D721Med (cell line): Measurements from ENCODE around the gene SLC9A9.

Source experiments
- DNase-seq: peaks from one replicate; pipeline ENCODE4 v3.0.0; 2011; ENCODE audit warnings: low spot score; ENCODE audit not compliant: insufficient read length
- FAIRE-seq: peaks from 2 replicates; lab custom pipeline; 2011; peaks lifted over from hg19 to GRCh38; lab: Jason Lieb, UNC
- TF ChIP-seq, protein P1 (sequence below): IDR thresholded peaks from 2 replicates; pipeline ENCODE4 v1.5.1; 2012; ENCODE audit warnings: mild to moderate bottlenecking, control low read depth; ENCODE audit not compliant: insufficient read depth; ENCODE audit errors: missing control alignments

SLC9A9 gene

DNA sequence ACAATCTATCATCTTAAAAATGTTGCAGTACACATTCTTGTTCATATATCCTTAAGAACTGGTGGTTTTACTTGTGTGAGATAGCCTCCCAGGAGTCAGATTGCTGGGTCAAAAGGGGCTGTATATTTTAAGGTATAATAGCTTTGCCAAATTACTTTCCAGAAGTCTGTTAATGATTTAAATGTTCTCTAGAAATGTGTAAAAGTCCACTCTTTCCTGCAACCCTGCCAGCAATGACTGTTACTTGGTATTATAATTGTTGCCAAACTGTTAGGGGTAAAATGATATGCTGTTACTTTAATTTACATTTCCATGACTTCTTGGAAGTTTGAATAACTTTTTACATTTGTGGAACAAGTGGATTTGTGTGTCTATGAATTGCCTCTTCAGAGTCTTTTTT is 170.8 kb downstream of the SLC9A9 start:
- FAIRE-seq (no peak), DNase-seq (no peak)
- TF ChIP-seq, protein P1, sequence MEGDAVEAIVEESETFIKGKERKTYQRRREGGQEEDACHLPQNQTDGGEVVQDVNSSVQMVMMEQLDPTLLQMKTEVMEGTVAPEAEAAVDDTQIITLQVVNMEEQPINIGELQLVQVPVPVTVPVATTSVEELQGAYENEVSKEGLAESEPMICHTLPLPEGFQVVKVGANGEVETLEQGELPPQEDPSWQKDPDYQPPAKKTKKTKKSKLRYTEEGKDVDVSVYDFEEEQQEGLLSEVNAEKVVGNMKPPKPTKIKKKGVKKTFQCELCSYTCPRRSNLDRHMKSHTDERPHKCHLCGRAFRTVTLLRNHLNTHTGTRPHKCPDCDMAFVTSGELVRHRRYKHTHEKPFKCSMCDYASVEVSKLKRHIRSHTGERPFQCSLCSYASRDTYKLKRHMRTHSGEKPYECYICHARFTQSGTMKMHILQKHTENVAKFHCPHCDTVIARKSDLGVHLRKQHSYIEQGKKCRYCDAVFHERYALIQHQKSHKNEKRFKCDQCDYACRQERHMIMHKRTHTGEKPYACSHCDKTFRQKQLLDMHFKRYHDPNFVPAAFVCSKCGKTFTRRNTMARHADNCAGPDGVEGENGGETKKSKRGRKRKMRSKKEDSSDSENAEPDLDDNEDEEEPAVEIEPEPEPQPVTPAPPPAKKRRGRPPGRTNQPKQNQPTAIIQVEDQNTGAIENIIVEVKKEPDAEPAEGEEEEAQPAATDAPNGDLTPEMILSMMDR, result no peak

DNA sequence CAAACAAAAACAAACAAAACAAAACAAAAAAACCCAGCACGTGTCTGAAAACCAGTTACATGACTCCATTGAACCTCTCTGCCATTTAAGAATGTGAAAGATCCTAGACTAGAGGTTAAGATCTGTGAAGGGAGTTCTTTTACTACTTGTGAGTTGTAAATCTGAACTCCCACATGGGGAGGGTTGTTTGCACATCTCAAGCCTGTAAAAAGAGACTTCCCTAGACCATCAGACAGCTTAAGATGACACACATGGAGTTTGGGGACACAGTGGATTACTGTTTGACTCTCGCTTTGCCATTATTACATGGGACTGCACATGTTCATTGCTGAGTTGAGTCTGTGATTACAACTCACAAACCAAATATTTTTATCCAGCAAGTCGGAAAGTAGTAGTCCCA is 171.5 kb downstream of the SLC9A9 start:
- DNase-seq, result no peak
- no peak for FAIRE-seq
- TF ChIP-seq, protein P1, result no peak

DNA sequence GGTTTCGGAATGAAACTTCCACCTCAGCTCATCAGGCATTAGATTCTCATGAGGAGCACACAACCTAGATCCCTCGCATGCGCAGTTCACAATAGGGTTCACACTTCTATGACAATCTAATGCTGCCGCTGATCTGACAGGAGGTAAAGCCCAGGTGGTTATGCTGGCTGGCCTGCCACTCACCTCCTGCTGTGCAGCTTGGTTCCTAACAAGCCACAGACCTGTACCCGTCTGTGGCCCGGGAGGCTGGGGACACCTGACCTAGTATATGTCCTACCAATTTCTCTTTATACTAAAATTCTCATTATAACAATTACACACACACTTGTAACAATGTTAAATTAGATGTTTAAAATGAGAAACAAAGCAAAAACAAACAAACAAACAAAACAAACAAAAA is 172.2 kb downstream of the SLC9A9 start:
- no peak for DNase-seq
- FAIRE-seq, result no peak
- TF ChIP-seq, protein P1, result no peak

DNA sequence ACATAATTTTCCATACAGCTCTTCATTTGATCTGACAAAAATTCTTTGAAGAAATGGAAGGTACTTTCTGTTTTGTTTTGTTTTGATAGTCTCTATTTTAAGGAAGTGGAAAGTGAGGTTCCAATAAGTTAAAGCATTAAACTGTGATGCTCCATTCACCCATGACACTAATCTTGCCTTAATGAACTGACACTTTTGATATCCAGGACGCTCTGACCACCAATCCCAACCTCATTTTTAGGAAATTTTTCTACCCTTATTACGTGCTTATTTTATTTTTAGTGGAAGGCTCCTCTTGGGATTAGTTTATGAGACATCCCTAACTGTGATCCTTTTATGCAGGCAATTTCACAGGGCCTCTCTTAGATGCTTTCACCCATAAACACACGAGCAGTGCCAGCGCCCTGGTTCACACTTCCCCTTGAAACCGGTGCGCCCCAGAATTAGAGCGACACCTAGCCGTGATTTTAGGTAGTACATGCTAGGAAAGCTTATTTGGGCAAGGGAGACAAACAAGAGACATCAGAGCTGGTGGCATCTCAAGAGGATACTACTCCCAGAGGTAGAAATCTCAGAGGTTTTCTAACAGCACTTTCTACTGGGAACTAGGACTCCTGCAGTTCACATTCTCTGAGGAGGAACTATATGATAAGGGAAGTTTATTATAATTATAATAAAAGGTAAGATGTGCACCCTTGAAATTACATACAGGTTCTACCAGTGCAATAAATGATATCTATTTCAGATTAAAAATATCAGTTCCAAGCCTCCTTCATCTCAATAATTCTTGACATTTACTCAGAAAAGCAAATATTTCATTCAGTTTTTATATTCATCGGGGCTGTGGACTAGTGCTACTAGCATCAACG is 173.9 kb downstream of the SLC9A9 start:
- FAIRE-seq, result no peak

DNA sequence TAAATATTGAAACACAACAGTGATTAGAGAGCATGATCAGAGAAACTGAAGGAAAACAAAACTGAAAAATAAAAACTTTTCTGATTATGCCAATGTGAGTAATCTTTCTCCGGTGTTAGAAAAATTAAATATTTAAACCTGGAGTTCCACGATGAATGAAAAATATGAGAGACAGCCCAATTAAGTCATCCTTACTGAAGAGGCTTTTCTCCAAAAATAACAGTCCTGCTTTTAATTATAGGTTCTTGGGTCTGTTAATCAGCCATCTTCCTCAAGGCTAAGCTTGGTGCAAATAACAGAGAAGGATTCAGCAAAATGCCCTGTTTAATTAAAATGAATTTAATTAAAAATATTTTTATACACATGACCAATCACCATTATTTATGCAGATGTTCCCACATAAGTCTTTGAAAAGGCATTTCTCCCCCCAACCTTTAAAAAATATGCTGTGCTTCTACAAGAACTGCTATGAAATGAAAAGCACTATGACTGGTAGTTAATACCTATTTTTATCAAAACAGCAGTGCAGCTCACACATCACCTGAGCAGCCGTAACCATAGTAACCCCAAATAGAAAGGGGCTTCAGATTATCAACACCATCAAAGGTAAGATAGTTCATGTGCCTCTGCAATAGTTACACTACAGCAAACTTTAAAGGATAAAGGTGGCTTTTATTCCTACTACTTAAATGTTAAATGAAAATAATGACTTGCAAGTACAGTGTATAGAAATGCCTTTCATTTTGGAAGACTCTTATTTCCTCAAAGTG is 175.7 kb downstream of the SLC9A9 start:
- FAIRE-seq, result no peak
- TF ChIP-seq, protein P1, result no peak
- DNase-seq, result no peak

More for the DNA sequence above, 173.9 kb downstream of the SLC9A9 start:
- TF ChIP-seq, protein P1, result peak; percentile 89
- DNase-seq, result peak; percentile 16

DNA sequence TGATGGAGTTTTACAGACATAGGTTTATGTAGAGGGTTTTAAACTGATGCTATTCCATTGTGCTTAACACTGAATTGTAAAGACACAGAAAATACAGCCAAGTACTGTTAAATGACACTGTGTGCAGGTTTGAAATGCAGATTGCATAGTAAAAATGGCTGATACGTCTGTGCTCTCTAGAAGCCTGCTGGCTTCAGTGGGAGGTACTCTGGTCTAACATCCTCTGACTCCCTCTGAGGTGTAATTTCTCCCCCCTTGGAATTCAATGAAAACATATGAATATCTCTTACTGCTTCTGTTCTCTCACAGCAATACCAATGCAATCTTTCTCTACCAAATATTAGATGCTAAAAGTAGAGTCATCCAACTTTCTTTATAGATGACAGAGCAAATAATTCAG is 176.6 kb downstream of the SLC9A9 start:
- FAIRE-seq, result no peak
- DNase-seq, result no peak
- TF ChIP-seq, protein P1, result no peak
